T-helper 2 cell (primary cell): ENCODE measurements around the gene GAB2.
A peak's percentile ranks its signal among the peaks of the same experiment; 100 is the strongest.

Experiments used
- DNase-seq, 5 experiments: peaks; one replicate each; pipeline versions ENCODE4 v3.0.0 to v3.0.0-alpha.2; 2012 to 2022

Gene GAB2

DNA sequence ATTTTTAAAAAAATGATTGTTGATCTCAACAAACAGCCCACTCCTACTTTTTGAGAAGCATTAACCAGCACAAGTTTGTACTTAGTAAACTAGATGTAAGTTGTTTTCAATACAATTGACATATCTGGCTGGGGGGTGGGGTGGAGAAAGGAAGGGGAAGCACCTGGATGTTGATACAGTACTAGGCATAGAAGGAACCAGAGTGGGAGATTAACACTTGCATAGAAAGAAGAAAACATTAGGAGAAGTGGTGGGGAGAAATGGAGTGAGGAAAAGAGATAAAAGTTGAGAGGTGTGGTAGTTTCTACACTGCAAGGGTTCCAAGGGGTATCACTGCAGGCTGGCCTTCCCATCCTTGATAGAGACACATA, 10.6 kb upstream of the GAB2 start:
- DNase-seq: no peak

DNA sequence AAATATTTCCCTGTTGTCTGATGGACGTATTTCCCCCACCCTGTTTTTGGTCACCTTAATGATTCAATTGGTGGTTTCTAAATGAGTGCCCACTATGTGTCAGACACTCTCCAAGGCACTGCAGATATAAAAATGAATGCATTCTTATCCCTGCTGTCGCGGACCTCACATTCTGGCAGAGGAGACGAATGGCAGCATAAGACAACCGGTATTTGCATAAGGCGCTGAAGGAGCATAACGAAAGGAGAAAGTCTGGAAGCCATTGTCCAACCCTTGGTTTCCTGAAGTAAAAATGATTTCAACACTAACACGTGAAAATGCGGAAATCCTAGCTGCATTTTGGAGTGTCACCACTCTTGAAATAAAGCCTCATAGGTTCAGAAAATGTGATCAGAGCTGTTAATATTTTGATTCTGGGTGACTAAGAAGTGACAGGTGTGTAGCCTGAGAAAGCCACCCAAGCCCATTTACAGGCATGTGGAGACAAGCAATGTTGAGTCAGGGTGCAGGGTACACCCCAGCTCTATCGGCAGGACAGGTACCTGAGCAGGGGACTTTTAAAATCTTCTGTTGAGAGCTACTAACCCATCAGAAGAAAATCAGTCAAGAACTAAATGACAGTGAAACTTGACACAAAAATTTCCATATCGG, 10.1 kb upstream of the GAB2 start:
- no peak for DNase-seq

DNA sequence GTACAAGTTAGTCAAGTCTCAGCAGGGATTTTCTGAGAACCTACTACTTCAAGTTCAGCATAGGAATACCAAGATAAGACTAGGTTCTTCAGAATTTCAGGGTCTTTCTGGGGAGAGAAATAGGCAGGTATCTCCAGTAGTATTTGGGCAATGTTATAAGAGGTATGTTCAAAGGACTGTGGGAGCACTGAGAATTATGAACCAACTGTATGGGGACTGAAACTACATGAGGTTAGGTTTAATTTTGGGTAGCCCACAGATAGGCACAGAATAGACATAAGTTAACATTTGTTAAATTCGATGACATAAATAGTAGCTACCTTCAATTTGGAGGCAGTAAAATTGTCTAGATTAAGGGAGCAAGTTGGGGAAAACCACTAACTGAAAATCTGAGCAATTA, 9.2 kb upstream of the GAB2 start:
- DNase-seq: no peak

DNA sequence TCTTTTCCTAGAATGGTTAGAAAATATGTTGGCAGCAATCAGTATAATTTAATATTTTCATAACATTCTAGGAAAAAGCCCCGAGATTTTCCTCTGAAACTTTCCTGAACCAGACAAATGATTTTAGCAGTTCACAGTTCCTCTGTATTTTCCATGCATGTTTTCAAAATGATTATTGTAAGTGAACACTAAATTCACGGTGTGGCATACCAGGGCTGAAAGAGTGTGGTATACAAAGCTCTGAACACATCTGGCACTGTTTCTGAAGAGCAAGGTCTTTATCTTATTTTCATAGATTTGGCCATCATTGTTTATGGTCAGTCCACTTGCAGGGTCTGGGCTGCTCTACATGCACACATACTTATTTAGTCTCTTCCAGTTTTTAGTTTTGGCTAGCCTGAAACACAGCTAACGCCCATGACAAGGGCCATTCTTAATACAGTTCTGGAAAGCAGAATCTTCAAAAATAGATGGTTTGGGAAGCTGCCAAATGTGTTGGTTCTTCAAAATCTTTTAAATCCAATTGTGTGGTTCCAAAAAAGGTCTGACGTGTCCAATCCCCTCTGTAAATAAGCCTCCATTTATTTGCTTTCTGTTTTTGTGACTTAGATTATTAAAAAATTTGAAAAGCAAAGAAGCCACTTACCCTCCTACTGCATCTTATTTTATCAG, 7.9 kb upstream of the GAB2 start:
- DNase-seq: no peak

DNA sequence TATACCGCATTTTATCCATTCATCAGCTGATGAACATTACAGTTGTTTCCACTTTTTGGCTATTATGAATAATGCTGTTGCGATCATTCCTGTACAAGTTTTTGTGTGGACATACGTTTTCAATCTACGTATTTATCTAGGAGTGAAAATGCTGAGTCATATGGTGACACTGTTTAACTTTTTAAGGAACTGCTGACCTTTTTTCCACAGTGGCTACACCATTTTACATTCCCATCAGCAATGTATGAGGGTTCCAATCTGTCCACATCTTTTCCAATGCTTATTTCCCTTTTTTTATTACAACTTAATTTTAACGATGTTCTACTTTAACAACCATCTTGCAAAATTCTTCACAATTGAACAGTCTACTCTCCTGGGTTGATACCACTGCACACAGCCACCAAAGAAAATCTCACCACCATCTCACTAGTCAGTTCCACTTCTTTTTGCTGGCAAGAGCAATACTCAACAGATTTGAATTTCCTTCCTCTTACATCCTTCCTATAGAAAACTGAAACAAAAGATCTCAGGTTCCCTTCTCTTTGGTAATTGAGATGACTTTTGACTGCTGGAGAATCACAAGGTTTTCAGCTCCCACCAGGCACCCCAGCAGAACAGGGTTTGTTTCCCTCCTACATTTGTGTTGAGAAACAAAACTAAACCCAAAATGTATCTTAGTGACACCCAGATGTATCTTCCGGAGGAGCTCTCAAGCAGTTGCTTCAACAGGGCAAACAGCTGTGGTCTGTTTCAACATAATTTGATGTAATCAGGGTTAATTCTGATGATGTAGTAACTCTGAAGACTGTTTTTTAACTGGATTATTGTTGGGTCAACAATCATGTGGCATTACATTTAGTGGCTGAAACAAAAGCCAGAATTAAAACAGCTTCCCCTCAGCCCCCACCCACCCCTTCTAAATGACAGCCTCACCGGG, 7.0 kb upstream of the GAB2 start:
- DNase-seq: peak in 1 of 5 experiments; percentile 82

DNA sequence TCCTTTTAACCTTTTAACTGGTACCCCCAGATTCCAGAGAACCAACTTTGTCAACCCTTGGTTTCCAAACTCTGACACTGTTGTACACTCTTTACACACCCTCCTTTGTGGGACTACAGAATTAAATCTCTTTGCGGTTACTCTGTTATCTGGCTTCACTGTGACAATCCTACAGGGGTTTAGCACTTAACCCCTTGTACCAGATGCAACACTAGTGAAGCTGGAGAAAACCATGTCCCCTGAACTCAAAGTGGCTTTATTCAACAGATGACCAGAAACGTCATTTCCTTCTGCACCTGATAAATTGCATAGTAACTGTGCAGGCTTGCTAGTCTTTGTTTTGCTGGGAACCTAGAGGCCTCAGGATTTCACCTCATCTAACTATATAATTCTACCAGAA, 5.6 kb upstream of the GAB2 start:
- DNase-seq: no peak

DNA sequence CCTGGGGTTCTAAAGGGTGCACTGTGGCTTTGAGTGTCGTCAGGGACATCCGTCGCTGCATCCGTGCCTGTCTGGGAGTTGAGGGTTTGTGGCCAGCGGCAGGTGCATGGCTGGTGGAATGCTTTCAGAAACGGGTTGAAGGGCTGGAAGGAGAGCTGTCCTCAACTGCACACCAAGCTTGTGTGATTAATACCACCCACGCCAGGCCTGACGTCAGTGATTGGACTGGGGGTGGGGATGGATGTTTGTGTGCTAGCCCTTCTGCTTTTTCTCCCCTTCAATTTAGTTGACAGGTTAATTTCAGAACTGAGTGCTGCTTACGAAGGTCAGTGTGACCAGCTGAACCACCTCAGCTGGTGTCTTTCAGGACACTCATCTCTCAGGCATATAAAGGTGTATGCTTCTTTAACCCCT, 3.2 kb upstream of the GAB2 start:
- DNase-seq: peak in 2 of 5 experiments; percentile 26 to 75

DNA sequence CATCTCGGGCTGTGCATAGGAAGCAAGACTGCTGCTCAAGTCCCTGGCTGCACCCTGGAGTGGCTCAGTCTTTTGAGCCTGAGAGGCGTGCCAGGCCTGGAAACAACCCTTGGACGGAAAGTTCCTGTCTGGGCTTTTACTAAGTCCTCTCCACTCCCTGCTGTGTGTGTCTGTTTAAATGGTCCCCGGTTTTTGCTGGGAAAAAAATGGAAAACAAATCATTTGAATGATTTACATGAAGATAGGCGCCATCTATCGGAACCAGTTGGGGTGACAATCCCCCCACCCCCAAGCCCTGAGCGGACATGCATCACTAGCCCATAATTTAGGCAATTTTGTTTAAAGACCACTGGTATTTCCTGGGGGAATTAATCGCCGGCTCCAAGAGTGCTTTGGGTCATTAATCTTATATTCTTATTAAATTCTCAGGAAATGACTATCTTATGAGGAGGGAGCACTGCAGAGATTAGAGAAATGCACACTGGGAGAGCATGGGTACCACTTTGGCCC, 2.7 kb upstream of the GAB2 start:
- DNase-seq: peak in 4 of 5 experiments; percentile 18 to 61 (median 23)

DNA sequence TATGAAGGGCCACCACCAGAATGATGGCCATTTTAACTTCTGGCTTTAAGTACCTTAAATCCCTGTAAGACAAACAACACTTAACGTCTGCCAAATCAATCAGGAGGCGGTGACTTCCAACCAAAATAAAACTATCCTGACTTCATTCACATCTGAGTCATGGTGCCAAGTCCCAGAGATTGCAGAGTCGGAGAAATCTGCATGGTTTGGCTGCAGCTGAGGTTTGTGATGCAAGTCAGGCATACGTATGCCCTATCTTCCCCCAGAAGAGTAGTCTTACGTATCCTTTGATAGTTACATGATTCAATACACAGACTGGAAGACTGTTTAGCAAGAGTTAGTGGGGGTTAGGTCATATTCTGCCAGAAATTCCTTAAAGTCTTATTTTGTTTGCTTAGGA, 1.7 kb upstream of the GAB2 start:
- no peak for DNase-seq

DNA sequence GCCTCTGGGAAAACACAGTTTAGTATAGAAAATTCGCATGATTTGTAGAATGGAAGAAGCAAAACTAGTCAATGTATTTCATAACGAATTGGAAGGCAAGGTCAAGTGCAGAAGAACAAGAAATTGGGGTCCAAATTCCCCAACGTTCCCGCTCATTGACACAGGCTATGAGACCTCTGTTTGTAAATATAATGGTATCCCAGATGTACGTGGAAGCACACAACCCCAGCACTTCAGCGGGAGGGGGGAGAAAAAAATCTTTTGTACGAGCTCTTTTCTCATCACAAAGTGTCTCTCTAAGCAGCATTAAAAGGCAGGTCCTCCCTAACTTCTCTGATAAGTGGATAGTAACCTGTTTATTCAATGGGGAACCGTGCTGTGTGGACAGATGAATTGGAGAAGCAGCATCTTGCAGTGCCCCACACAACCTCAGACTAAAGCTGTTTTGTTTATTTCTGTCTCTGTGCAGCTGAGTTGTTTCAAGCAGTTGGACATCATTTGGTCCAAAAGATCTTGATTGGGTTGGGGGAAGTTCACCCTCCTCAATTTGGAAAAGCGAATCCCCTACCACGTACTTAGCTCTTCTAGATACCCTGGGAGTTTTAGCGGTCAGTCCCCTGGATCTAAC, 1.1 kb upstream of the GAB2 start:
- DNase-seq: peak in 1 of 5 experiments; percentile 46

DNA sequence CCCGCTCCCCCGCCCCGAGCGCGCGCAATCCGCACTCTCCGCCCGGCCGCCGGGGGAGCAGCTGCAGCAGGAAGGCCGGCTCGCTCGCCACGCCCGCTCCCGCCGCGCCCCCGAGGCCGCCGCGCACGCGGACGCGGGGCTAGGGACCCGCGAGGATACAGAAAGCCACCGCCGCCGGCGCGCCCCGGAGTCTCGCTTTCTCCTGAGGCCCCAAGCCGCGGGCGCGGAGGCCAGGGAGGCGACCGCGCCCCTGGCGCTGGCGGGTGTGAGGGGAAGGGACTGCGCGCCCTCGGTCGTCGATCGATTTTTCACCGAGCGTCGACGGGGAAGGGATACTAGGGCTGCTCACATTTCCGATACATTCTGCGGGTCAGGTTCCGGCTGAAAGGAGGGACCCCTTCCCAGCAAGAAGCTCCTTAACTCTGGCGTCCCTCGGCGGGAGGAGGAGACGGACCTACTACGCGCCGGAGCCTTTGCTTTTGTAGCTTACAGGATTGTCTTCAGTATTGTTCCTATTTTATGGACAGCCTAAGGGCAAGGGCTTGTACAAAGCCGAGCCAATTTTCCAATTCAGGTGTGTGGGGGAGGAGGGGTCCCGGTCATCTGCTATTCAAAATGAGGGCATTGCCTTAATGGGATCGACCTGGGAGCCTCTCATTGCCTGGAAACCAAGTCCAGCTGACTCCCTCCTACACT, 416 bp upstream of the GAB2 start:
- peak; percentile 56 to 94 (median 73) for DNase-seq

DNA sequence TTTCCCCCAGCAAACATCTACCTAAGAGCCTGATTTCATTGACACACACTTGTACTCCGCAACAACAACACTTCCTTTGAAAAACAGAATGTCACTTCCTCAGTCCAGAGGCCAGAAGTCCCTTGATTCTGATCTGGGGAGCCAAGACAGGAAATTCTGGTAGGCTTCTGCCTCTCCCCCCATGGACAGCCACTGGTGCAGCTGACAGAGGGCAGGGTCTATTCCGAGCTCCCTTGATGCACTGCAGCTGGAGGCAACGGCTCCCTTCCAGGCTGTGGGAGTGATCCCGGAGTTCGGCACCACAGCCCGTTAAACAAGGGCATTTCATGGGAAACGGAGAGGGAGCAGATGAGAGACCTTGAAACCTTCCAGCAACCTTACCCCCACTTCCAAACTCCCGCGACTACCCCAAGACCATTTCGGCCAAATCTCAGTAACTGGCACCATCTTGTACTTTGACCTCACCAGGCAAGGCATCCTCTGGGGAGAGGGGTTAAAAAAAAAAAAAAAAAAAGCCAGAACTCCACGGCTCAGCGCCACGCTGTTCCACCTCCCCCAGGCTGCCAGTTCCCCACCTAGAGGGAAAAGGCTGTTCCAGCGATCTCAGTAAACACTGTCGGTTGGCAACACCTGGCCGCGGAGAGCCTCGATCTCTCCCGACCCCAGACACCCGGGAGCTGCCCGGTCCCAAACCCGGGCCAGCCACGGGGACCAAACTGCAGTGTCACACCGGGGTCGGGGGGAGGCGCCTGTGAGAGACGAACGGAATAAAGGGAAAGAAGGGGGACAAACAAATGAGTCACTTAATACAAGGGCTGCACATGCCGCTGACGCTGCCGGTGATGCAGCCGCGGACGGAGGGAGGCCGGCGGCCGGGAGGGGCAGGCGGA, 1.1 kb downstream of the GAB2 start:
- peak; percentile 43 to 91 (median 64) for DNase-seq

DNA sequence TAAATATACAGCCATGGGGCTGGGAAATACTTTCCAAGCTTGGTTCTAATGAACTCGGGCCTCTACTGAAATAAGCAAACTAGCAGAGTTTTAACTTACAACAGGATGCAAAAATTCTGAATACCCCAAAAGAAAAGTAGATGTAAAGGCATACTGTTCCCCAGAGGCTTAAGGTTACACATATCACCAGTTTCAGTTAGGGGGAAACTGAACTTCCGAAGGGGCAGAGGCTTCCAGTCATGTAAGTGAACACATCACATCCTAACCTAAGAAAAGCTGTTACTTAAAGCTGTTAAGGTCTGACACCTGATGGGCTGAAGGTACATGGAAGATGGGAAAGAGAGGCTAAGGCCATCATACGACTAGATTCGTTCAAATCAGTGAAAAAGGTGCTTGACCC, 2.3 kb downstream of the GAB2 start:
- no peak for DNase-seq

DNA sequence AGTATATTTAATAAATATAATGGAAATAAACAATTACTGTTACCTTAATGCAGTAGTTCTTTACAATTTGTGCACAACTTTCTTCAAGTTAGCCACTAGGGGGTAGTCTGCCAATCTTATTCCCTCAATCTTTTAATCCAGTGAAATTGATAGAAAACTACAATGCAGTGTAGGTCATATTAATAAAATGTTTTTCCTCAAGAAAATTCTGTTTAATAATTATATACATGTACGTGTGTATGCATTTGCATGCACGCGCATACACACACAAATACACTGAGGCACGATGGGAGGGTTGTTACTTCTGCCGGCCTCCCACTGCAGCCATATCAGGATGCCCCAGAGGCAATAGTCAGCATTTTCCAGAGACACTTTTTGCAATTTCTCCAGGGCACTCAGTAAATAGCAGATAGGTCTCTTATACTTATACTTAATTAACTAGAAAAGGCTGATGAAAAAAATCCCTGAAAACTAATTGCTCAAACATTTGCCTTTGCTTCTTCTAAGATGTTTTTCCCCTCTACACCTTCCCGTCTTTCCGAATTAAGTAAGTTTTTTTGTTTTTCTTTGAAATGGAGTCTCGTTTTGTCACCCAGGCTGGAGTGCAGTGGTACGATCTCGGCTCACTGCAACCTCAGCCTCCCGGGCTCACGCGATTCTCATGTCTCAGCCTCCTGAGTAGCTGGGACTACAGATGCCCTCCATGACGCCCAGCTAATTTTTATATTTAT, 3.1 kb downstream of the GAB2 start:
- peak in 1 of 5 experiments; percentile 46 for DNase-seq

DNA sequence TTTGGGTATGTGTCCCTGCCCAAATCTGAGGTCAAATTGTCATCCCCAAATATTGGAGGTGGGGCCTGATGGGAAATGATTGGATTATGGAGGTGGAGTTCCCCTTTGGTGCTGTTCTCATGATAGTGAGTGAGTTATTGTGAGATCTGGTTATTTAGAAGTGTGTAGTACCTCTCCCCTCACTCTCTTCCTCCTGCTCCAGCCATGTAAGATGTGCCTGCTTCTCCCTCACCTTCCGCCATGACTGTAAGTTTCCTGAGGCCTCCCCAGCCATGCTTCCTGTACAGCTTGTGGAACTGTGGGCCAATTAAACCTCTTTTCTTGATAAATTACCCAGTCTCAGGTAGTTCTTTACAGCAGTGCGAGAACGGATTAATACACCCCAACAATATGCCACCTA, 9.0 kb downstream of the GAB2 start:
- no peak for DNase-seq

DNA sequence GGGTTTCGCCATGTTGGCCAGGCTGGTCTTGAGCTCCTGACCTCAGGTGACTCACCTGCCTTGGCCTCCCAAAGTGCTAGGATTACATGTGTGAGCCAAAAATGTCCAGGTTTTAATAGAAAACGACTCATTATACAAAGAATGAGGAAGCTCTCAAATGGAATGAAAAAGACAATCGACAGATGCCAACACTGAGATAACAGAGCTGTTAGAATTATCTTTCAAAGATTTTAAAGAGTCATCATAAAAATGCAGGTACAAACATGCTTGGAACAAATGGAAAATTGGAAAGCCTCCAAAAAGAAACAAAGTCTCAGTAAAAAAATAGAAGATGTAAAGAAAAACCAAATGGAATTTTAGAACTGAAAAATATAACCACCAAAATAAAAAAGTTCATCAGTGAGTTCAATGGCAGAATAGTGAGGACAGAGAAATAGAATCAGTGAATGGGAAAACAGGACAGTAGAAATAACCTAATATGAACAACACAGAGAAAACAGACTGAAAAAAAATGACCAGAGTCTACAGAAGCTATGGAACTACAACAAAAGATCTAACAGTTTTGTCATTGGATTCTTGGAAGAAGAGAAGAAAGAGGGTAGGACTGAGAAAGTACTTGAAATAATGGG, 10.9 kb downstream of the GAB2 start:
- no peak for DNase-seq

DNA sequence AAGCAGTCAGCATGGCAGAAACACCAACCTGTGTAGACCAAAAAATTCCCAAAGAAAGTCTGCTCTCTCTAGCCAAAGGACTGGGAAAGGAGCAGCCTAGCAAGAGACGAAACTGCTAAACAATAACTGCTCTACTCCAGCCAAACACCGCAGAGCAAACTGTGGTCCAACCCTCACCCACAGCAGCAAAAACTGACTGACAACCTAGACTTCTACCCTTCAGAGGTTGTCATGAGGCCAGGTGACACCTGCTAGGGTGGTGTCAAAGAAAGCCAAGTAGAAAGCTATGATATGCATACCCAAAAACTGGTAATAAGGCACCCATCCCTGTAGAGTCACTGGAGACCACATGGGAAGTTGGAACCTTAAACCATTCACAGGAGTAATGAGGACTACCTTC, 11.8 kb downstream of the GAB2 start:
- DNase-seq: no peak

DNA sequence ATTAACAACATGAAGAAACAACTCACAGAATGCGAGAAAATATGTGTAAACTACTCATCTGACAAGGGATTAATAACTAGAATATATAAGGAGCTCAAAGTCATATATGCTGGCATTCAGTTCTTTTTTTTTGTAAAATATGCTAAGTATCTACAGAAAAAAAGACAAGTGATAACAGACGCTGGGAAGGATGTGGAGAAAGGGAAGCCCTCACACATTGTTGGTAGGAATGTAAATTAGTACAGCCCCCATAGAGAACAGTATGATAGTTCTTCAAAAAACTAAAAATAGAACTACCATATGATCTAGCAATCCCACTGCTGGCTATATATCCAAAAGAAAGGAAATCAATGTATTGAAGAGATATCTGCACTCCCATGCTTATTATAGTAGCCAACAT, 13.8 kb downstream of the GAB2 start:
- DNase-seq: no peak

DNA sequence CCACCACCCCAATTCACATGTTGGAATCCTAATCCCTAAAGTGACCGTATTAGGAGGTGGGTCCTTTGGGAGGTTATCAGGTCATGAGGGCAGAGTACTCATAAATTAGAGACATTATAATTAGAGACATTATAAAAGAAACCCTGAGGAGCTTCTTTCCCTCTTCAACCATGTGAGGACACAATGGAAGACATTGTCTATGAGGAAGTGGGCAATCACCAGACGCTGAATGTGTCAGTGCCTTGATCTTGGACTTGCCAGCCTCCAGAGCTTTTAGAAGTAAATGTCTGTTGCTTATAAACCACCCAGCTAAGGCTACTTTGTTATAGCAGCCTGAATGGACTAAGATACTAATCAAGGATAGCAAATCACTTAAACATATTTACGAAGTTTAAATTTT, 14.8 kb downstream of the GAB2 start:
- no peak for DNase-seq

DNA sequence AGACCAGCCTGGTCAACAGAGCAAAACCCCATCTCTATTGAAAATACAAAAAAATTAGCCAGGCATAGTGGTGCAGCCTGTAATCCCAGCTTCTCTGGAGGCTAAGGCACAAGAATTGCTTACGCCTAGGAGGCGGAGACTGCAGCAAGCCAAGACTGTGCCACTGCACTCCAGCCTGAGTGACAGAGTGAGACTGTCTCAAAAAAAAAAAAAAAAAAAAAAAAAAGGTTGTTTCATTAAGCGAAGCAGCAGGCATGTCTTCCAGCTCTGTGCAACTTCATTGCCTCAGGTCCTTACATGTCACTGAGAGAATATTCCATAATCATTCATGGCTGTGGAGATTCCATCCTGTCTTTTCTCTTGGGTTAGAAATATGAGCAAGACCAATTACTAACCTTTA, 16.9 kb downstream of the GAB2 start:
- DNase-seq: no peak
